NOMO-1 (cell line): Measurements from ENCODE around the gene HBG1.
"Not testable (repeated sequence)": the region's sequence is repeated elsewhere in the genome, so short reads cannot be mapped to it uniquely, and the experiment has no call there.

Source experiments
- DNase-seq, 2 experiments: peaks; one replicate each; lab custom pipeline; 2025; ENCODE audit not compliant: unreplicated experiment in 2 of 2; lab: John Stamatoyannopoulos, UW

The HBG1 gene

DNA sequence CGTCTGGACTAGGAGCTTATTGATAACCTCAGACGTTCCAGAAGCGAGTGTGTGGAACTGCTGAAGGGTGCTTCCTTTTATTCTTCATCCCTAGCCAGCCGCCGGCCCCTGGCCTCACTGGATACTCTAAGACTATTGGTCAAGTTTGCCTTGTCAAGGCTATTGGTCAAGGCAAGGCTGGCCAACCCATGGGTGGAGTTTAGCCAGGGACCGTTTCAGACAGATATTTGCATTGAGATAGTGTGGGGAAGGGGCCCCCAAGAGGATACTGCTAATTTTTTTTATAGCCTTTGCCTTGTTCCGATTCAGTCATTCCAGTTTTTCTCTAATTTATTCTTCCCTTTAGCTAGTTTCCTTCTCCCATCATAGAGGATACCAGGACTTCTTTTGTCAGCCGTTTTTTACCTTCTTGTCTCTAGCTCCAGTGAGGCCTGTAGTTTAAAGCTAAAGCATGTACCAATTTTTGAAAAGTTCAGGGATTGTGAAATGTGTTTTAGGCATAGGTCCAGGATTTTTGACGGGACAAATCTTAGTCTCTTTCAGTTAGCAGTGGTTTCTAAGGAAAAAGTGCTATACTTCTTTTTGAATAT, at the start of gene HBG1:
HBG1 (minus strand) TSS at position 51 of the 590 bp plus-strand sequence. CDS start 53 bp downstream, outside the sequence.
- DNase-seq, result not testable (repeated sequence)

DNA sequence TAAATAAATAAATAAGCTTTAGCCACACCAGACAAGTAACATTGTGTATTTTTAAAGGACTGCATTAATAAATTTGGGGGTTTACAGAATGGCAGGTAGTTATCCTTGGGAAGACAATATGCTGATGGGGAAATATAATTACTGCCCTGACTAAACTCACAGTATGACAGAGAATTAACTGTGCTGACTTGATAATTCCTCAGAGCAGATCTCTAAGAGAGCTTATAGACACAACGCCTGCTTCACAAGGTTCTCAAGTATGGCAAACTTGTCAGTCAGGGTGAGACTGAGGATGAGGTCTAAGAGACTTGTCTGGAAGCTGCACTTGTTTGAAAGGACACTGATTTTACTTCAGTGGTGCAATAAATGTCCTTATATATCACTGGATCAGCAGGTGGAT, 48.8 kb upstream of the HBG1 start:
- DNase-seq, result no peak

DNA sequence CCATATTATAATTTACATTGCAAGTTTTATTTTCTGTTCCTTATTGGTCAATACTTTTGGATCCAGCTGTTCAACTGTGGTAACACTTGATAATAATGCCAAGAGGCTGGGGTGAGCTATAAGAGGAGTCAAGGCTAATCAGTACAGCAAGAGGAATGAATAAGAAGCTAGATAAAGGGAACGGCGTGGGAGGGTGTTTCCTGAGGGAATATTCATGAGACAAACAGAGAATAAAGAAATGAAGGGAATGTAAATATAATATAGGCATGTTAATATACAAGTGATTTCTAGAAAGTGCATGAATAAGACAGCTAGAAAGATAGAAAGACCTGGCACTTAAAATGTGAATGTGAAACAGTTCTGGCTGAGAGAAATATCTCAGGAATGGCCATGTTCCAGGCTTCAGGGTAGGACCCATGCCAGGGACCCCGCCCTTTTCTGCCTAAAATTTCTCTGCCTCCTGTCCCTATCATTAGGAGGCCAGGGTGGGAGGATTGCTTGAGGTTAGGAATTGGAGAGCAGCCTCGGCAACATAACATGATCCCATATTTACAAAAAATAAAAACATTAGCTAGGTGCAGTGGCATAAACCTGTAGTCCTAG, 48.2 kb upstream of the HBG1 start:
- no peak for DNase-seq

GRCh38 chr11:5294342-5294995, 44.8 kb upstream of the HBG1 start:
- not testable (repeated sequence) for DNase-seq

DNA sequence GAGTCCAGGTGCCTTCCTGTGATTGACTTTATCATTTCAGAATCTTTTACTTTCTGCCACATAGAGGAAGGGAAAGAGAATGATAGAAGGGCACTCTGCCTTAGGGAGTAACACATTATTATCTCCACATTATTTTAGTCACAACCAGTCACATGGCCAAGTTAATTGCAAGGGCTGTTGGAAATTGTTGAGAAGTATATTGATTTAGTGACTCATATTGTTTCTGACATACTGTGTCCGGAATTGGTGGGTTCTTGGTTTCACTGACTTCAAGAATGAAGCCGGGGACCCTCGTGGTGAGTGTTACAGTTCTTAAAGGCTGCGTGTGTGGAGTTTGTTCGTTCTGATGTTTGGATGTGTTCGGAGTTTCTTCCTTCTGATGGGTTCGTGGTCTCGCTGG, 43.4 kb upstream of the HBG1 start:
- DNase-seq, result no peak

- DNase-seq, result peak in 1 of 2 experiments; percentile 12
Observed at GRCh38 chr11:5291207-5291838, 41.7 kb upstream of the HBG1 start.

GRCh38 chr11:5290106-5290505, 40.4 kb upstream of the HBG1 start:
- no peak for DNase-seq

DNA sequence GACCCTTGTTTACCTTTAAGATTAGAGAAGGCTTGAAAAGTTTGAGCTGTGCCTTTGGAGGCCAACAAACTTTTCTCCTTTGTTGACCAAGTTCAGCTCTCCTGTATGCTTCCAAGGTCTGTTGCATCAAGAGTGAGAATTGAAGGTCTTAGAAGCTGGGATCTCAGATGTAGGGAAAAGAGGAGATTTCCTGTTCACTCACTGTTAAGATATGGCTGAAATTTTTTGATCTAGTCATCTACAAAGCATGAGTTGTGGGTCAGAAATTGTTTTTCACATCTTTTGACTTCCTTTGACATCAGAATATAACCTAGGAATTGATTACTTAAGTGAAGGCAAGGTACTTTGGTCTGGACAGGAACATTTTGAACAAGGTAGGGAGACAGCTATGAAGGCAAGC, 40.0 kb upstream of the HBG1 start:
- no peak for DNase-seq

DNA sequence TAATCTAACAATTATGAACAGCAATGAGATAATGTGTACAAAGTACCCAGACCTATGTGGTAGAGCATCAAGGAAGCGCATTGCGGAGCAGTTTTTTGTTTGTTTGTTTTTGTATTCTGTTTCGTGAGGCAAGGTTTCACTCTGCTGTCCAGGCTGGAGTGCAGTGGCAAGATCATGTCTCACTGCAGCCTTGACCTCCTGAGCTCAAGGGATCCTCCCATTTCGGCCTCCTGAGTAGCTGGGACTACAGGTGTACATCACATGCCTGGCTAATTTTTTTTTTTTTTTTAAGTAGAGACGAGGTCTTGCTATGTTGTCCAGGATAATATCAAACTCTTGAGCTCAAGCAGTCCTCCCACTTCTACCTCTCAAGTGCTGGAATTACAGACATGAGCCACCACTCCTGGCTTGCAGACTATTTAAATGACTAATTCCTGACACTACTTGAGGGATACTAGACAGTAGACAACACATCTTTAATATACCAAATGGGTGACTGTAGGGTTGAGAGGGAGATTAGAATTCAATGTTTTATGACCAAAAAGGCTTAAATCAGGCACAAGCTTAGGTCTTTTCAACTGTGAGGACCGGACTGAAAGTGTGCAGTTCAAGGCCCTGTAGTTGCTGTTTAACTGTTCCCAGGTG, 39.4 kb upstream of the HBG1 start:
- no peak for DNase-seq

- DNase-seq, result no peak
Observed at GRCh38 chr11:5288108-5288905, 38.6 kb upstream of the HBG1 start.

DNA sequence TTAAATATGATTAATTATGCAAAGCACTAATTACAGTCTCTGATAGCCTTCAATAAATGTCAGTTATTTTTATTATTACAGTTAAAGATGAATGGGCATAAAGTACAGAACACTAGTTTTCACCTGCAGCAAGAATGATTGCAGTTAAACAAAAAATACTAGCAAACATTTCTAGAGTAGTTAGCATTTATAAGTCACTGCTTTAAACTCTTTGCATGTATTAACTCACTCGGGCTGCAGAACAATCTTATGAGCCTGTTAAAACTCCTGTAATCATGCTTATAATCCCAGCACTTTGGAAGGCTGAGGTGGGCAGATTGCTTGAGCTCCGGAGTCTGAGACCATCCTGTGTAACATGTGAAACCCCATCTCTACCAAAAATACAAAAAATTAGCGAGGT, 37.2 kb upstream of the HBG1 start:
- DNase-seq, result no peak

DNA sequence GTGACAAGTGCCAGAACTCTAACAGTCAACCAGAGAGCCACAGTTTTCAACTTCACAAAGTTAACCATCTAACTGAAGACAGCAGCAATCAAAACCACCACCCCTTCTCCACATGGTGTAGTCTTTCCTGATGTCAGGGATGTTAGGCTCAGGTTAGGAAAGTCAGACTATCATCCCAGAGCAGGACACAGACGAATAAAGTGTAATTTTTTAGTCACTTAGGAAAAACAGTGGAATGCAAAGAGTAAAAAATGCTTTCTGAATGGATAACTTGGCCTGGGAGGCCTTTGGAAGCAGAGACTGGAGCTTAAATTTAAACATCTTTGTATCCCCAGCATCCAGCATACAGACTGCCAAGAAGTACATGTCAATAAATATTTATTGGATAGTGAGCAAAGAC, 36.7 kb upstream of the HBG1 start:
- no peak for DNase-seq

DNA sequence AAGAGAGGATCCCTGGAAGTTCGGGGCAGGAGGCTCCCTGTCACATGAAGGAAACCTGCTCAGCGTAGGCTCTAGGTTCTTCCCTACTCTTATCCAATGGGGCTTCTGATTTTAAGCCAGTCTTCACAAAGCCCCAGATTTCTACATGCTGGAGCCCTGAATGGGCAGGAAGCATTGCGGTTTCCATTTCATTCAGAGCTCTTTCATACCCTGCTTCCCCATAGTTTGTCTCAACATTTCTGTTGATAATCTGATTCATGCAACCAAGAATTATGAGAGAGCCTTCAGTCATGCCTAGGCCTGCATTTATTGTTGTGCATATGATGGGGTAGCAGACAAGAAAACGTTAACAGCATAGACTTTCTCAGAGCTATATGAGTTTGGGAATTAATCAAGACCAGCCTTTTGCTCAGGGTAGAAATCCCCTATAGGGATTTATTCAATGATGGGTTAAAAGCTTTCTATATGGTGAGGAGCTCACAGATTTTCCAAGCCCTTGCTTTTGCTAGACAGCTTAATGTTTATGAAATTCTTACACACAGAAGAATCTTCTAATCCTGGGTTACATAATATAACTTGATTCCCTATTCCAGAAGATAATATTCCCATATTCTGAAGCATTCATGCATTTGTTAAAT, 36.2 kb upstream of the HBG1 start:
- DNase-seq, result peak in 1 of 2 experiments; percentile 24

DNA sequence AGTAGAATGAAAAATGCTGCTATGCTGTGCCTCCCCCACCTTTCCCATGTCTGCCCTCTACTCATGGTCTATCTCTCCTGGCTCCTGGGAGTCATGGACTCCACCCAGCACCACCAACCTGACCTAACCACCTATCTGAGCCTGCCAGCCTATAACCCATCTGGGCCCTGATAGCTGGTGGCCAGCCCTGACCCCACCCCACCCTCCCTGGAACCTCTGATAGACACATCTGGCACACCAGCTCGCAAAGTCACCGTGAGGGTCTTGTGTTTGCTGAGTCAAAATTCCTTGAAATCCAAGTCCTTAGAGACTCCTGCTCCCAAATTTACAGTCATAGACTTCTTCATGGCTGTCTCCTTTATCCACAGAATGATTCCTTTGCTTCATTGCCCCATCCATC, 35.0 kb upstream of the HBG1 start:
- no peak for DNase-seq

GRCh38 chr11:5283882-5284281, 34.2 kb upstream of the HBG1 start:
- no peak for DNase-seq

GRCh38 chr11:5283086-5283485, 33.4 kb upstream of the HBG1 start:
- DNase-seq, result no peak

DNA sequence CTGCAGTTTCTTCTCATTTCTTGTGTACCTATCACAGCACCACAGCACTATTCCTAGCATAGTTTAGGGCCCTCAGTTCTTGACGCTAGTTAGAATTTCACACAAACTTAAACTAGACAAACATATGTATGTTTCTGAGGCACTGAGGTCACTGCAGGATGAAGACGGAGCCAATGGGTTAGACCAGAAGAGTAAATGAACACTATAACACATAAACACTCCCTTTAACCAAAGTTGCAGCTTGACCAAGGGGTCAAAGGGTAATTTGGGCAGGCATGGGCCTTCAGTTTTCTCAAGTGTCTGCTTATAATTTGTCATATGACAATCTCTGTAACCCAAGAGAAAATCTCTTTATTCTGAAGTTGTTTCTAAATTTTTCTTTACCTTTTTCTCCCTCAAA, 33.0 kb upstream of the HBG1 start:
- DNase-seq, result no peak

DNA sequence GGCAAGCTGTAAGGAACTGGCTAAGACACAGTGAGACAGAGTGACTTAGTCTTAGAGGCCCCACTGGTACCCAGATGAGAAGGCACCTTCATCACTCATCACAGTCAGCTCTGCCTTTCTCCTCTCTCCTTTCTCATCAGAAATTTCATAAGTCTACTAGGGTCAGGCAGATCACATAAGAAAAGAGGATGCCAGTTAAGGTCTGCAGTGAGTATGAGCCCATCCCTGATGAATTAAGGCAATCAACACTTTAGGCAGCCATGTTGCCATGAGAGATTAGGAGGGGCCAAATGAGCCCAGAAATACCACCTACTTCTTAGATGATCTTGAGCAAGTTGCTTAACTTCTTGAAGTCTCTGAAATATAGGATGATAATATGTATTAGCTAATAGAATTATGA, 31.9 kb upstream of the HBG1 start:
- no peak for DNase-seq

DNA sequence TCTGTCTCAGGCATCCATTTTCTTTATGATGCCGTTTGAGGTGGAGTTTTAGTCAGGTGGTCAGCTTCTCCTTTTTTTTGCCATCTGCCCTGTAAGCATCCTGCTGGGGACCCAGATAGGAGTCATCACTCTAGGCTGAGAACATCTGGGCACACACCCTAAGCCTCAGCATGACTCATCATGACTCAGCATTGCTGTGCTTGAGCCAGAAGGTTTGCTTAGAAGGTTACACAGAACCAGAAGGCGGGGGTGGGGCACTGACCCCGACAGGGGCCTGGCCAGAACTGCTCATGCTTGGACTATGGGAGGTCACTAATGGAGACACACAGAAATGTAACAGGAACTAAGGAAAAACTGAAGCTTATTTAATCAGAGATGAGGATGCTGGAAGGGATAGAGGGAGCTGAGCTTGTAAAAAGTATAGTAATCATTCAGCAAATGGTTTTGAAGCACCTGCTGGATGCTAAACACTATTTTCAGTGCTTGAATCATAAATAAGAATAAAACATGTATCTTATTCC, 31.0 kb upstream of the HBG1 start:
- peak; percentile 38 to 68 for DNase-seq
